Neural progenitor cell (in vitro differentiated cells): ENCODE data around the gene RBM6.

Source experiments
- EZH2 ChIP-seq: fragments of 200-600 bp; sonication (generic); IDR thresholded peaks from 2 replicates; pipeline ENCODE4 v1.6.1; 2017; ENCODE audit warnings: antibody characterized with exemption, mild to moderate bottlenecking, moderate library complexity
- EZH2phosphoT487 ChIP-seq: fragments of 200-600 bp; sonication (generic); IDR thresholded peaks from 2 replicates; pipeline ENCODE4 v1.6.1; 2017; ENCODE audit warnings: antibody characterized with exemption
- TF ChIP-seq, protein P1 (sequence below): fragments of 200-600 bp; sonication (generic); IDR thresholded peaks from 2 replicates; pipeline ENCODE4 v1.5.1; 2017; ENCODE audit warnings: antibody characterized with exemption, mild to moderate bottlenecking

DNA sequence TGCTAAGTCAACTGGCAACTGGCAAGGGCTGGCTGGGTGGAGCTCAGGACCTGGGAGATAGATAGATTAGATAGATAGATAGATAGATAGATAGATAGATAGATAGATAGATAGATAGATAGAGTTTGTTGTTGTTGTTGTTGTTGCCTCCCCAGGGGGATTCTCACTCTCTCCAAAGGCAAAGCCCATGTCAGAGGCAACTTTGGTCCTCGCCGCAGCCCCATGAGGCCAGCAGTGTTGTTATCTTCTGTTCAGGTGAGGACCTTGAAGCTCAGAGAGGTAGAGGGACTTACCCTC lies 28.9 kb upstream of the RBM6 start:
- TF ChIP-seq, protein P1, sequence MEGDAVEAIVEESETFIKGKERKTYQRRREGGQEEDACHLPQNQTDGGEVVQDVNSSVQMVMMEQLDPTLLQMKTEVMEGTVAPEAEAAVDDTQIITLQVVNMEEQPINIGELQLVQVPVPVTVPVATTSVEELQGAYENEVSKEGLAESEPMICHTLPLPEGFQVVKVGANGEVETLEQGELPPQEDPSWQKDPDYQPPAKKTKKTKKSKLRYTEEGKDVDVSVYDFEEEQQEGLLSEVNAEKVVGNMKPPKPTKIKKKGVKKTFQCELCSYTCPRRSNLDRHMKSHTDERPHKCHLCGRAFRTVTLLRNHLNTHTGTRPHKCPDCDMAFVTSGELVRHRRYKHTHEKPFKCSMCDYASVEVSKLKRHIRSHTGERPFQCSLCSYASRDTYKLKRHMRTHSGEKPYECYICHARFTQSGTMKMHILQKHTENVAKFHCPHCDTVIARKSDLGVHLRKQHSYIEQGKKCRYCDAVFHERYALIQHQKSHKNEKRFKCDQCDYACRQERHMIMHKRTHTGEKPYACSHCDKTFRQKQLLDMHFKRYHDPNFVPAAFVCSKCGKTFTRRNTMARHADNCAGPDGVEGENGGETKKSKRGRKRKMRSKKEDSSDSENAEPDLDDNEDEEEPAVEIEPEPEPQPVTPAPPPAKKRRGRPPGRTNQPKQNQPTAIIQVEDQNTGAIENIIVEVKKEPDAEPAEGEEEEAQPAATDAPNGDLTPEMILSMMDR = no peak
- TF ChIP-seq EZH2 (no peak), EZH2phosphoT487 (no peak)
